Vagina (tissue), 2 donors: Measurements from ENCODE around the gene BTNL8. TPM values are rescaled to one million over a fixed set of nuclear protein-coding genes. Genes with fewer than 3 reads are reported as not detected.

ENCODE experiments used
- DNase-seq, 2 donors: peaks; one replicate each; pipeline ENCODE4 v3.0.0-alpha.2; 2017; ENCODE audit errors: extremely low spot score in 2 of 2
- H3K27ac ChIP-seq: fragments of 200-600 bp; sonication (generic); one replicate; pipeline ENCODE4 v1.5.1; 2019
- H3K27me3 ChIP-seq: fragments of 200-600 bp; sonication (generic); one replicate; pipeline ENCODE4 v1.5.1; 2019
- H3K36me3 ChIP-seq, 2 donors: fragments of 200-600 bp; sonication (generic); one replicate each; pipeline ENCODE4 v1.5.1; 2017 to 2019
- H3K4me1 ChIP-seq: fragments of 200-600 bp; sonication (generic); one replicate; pipeline ENCODE4 v1.5.1; 2019
- H3K4me3 ChIP-seq, 2 donors: fragments of 200-600 bp; sonication (generic); 1 replicate in 1 of 2; 2 replicates in 1 of 2; pipeline ENCODE4 v1.5.1; 2016 to 2019
- H3K9me3 ChIP-seq: fragments of 200-600 bp; sonication (generic); one replicate; pipeline ENCODE4 v1.5.1; 2019
- CTCF ChIP-seq, 3 experiments: fragments of 450-650 bp in 2 of 3; fragments of 200-600 bp in 1 of 3; sonication (generic) in 1 of 3; IDR thresholded peaks; one replicate each; pipeline ENCODE4 v1.5.1; 2017 to 2019; ENCODE audit warnings: antibody characterized with exemption in 3 of 3, mild to moderate bottlenecking in 2 of 3, moderate library complexity in 2 of 3
- POLR2A ChIP-seq, 2 donors: fragments of 450-650 bp; IDR thresholded peaks; one replicate each; pipeline ENCODE4 v1.6.1; 2017; ENCODE audit warnings: antibody characterized with exemption in 2 of 2, mild to moderate bottlenecking in 2 of 2, moderate library complexity in 2 of 2
- POLR2AphosphoS5 ChIP-seq, 2 donors: sonication (generic); formaldehyde crosslinking; IDR thresholded peaks; one replicate each; pipeline ENCODE4 v1.9.0; 2017; ENCODE audit warnings: antibody characterized with exemption in 2 of 2, mild to moderate bottlenecking in 2 of 2, low read depth in 1 of 2; ENCODE audit not compliant: insufficient read depth in 1 of 2
- intact Hi-C: fragments of 100-400 bp; cut with DNase I; formaldehyde crosslinking; loops from one replicate; pipeline ENCODE4 v1.15.1; 2023
- total RNA-seq: library from RNA; depleted of rRNA; stranded (reverse); fragments of >200 nt; gene quantifications from one replicate; pipeline ENCODE4 v1.2.3, GENCODE V29; 2016

Gene BTNL8
- total RNA-seq, 1 donor from 2014 or later: not detected

GRCh38 chr5:180900178-180900577, 1.2 kb downstream of the BTNL8 start:
- Histone ChIP-seq H3K9me3 (no peaks in the 10 kb centered on the region), H3K4me1 (no peaks in the 10 kb centered on the region), H3K4me3 (no peak overlapping the region), H3K27me3 (no peaks in the 10 kb centered on the region), H3K36me3 (no peaks in the 10 kb centered on the region), H3K27ac (no peak overlapping the region)
- intact Hi-C loops: no loop called here
- no peak for DNase-seq
- TF ChIP-seq CTCF (IDR thresholded peaks at IDR 0.05) (no peak), POLR2AphosphoS5 (IDR thresholded peaks at IDR 0.05; ENCODE audit: insufficient read depth in 1 of 2, low read depth in 1 of 2) (no peak), POLR2A (IDR thresholded peaks at IDR 0.05) (no peak)

GRCh38 chr5:180901319-180902009, 2.5 kb downstream of the BTNL8 start:
- no peaks in the 10 kb centered on the region for H3K4me1 ChIP-seq
- no peak overlapping the region for H3K4me3 ChIP-seq
- no peaks in the 10 kb centered on the region for H3K27me3 ChIP-seq
- H3K36me3 ChIP-seq: no peaks in the 10 kb centered on the region
- no peak overlapping the region for H3K27ac ChIP-seq
- TF ChIP-seq POLR2AphosphoS5 (IDR thresholded peaks at IDR 0.05; ENCODE audit: insufficient read depth in 1 of 2, low read depth in 1 of 2): no peak
- no peak for TF ChIP-seq POLR2A (IDR thresholded peaks at IDR 0.05)
- TF ChIP-seq CTCF (IDR thresholded peaks at IDR 0.05): no peak
- H3K9me3 ChIP-seq: no peaks in the 10 kb centered on the region
- DNase-seq: no peak
- intact Hi-C loops: no loop called here

DNA sequence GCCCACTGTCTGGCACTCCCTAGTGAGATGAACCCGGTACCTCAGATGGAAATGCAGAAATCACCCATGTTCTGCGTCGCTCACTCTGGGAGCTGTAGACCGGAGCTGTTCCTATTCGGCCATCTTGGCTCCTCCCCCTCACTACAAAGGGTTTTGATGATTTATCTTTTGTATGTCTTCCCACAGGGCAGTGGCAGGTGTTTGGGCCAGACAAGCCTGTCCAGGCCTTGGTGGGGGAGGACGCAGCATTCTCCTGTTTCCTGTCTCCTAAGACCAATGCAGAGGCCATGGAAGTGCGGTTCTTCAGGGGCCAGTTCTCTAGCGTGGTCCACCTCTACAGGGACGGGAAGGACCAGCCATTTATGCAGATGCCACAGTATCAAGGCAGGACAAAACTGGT, 9.4 kb downstream of the BTNL8 start:
- H3K4me1 ChIP-seq: no peaks in the 10 kb centered on the region
- no peaks in the 10 kb centered on the region for H3K27me3 ChIP-seq
- no peaks in the 10 kb centered on the region for H3K9me3 ChIP-seq
- intact Hi-C loops: no loop called here
- TF ChIP-seq CTCF (IDR thresholded peaks at IDR 0.05) (no peak), POLR2AphosphoS5 (IDR thresholded peaks at IDR 0.05; ENCODE audit: insufficient read depth in 1 of 2, low read depth in 1 of 2) (no peak), POLR2A (IDR thresholded peaks at IDR 0.05) (no peak)
- H3K27ac ChIP-seq: no peak overlapping the region
- H3K4me3 ChIP-seq: no peak overlapping the region
- no peaks in the 10 kb centered on the region for H3K36me3 ChIP-seq
- no peak for DNase-seq

DNA sequence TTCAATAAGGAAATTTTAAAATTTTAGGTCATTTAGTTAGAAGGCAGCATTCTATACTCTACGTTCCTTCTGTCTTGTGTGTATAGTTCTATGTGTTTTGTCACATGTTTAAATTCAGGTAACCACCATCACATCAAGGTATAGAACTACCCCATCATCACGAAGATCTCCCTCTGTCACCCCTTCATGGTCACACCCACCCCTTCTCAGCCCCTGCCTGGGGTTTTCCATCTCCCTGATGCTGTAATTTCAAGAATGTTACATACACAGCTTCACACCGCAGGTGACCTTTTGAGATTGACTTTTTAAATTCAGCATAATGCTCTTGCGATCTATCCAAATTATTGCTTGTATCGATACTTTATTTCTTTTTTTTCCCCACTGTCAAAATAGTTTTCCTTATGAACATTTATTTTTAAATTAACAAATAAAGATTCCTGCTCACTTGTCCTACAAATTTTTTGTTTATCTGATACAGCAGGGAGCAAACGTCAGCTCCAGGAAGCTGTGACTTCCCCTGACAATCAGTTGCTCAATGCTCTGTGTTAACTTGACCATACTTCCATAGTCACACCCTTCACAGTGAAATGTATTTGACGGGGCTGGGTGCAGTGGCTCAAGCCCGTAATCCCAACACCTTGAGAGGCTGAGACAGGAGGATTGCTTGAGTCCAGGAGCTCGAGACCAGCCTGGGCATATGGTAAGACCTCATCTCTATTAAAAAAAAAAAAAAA, 10.2 kb downstream of the BTNL8 start:
- no peaks in the 10 kb centered on the region for H3K9me3 ChIP-seq
- intact Hi-C loops: no loop called here
- no peaks in the 10 kb centered on the region for H3K36me3 ChIP-seq
- no peak overlapping the region for H3K4me3 ChIP-seq
- no peaks in the 10 kb centered on the region for H3K27me3 ChIP-seq
- TF ChIP-seq CTCF (IDR thresholded peaks at IDR 0.05) (no peak), POLR2AphosphoS5 (IDR thresholded peaks at IDR 0.05; ENCODE audit: insufficient read depth in 1 of 2, low read depth in 1 of 2) (no peak), POLR2A (IDR thresholded peaks at IDR 0.05) (no peak)
- H3K27ac ChIP-seq: no peak overlapping the region
- no peaks in the 10 kb centered on the region for H3K4me1 ChIP-seq
- no peak for DNase-seq

- intact Hi-C loops: no loop called here
- H3K27me3 ChIP-seq: no peaks in the 10 kb centered on the region
- H3K4me3 ChIP-seq: no peak overlapping the region
- DNase-seq: no peak
- H3K4me1 ChIP-seq: no peaks in the 10 kb centered on the region
- no peak for TF ChIP-seq POLR2AphosphoS5 (IDR thresholded peaks at IDR 0.05; ENCODE audit: insufficient read depth in 1 of 2, low read depth in 1 of 2)
- no peak for TF ChIP-seq POLR2A (IDR thresholded peaks at IDR 0.05)
- TF ChIP-seq CTCF (IDR thresholded peaks at IDR 0.05): no peak
- no peak overlapping the region for H3K27ac ChIP-seq
- no peaks in the 10 kb centered on the region for H3K9me3 ChIP-seq
- H3K36me3 ChIP-seq: no peaks in the 10 kb centered on the region
Observed at GRCh38 chr5:180909782-180910181, 10.8 kb downstream of the BTNL8 start.
